Skeletal muscle tissue (tissue), 4 donors: ENCODE results near the gene TXNDC12. TPM values are rescaled to one million over a fixed set of nuclear protein-coding genes. Genes with fewer than 3 reads are reported as not detected.
"Not testable (repeated sequence)": the region's sequence is repeated elsewhere in the genome, so short reads cannot be mapped to it uniquely, and the experiment has no call there.

Experiments used
- H3K27ac ChIP-seq: one replicate; pipeline ENCODE4 v1.7.0; 2013; ENCODE audit warnings: mild to moderate bottlenecking, low read depth, low read length, inconsistent platforms
- H3K27me3 ChIP-seq, 3 donors: one replicate each; pipeline ENCODE4 v1.7.0; 2013; ENCODE audit warnings: low read length in 3 of 3; ENCODE audit not compliant: control insufficient read depth in 3 of 3, insufficient read depth in 3 of 3
- H3K36me3 ChIP-seq, 3 donors: one replicate each; pipeline ENCODE4 v1.7.0; 2013; ENCODE audit warnings: low read length in 3 of 3; ENCODE audit not compliant: control insufficient read depth in 3 of 3, insufficient read depth in 3 of 3
- H3K4me1 ChIP-seq, 3 donors: one replicate each; pipeline ENCODE4 v1.7.0; 2013; ENCODE audit warnings: low read length in 3 of 3, mild to moderate bottlenecking in 3 of 3; ENCODE audit not compliant: control insufficient read depth in 3 of 3, insufficient read depth in 3 of 3
- H3K4me3 ChIP-seq, 3 donors: one replicate each; pipeline ENCODE4 v1.7.0; 2013; ENCODE audit warnings: low read length in 3 of 3
- H3K9ac ChIP-seq, 3 donors: one replicate each; pipeline ENCODE4 v1.7.0; 2013; ENCODE audit warnings: low read length in 3 of 3, mild to moderate bottlenecking in 3 of 3, moderate library complexity in 2 of 3, low read depth in 1 of 3
- H3K9me3 ChIP-seq, 3 donors: one replicate each; pipeline ENCODE4 v1.7.0; 2013; ENCODE audit warnings: low read length in 3 of 3; ENCODE audit not compliant: control insufficient read depth in 3 of 3
- total RNA-seq: library from RNA; depleted of rRNA; stranded (reverse); fragments of >200 nt; gene quantifications from one replicate; pipeline ENCODE4 v1.2.3, GENCODE V29; 2014
- donor health status: Osteomylitis.

Gene TXNDC12
- total RNA-seq, 1 donor from 2014 or later: 6.8 TPM

GRCh38 chr1:52006081-52006553 lies 48.9 kb downstream of the TXNDC12 start:
- H3K36me3 ChIP-seq, H3K27ac ChIP-seq, H3K4me1 ChIP-seq, H3K9ac ChIP-seq, H3K9me3 ChIP-seq, H3K4me3 ChIP-seq: not testable (repeated sequence)
- H3K27me3 ChIP-seq: peaks cover 7 to 17% (median 11%) of the 10 kb centered on the region in 3 donors

DNA sequence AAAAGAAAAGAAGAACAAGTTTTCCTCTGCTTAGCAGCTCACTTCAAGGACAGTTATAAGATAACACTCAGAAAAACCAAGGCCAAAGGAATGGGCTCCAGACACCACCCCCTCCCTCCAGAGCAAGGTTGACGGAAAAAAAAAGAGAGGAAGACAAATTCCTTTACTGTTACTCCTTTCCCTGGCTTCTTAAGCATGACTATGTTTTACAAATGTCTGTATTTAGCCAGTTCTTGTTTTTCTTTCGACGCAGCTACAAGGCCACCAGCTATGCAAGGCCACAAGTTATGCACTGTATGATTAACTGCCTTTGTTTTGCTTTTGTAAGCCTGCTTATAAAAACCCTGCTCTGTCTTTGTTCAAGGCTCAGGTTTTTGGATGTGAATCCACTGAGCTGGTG lies 49.4 kb downstream of the TXNDC12 start:
- H3K27me3 ChIP-seq: peaks cover 7 to 17% (median 11%) of the 10 kb centered on the region in 3 donors
- H3K36me3 ChIP-seq, H3K9ac ChIP-seq, H3K9me3 ChIP-seq, H3K27ac ChIP-seq, H3K4me1 ChIP-seq, H3K4me3 ChIP-seq: not testable (repeated sequence)

DNA sequence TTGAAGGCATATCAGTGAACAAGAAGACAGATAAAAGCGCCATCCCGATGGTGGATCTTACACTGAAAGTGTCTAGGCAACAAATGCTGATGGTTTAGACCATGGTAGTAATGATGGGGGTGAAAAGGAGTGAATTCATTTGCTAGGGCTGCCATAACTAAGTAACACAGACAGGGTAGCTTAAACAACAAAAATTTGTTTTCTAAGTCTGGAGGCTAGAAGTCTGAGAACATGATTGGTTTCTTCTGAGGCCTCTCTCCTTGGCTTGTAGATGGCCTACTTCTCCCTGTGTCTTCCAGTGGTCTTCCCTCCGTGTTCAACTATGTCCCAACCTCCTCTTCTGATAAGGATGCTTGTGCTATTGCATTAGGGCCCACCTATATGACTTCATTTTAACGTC lies 51.1 kb downstream of the TXNDC12 start:
- Histone ChIP-seq H3K4me1 (no peaks in the 10 kb centered on the region), H3K27me3 (peaks cover 7 to 17% (median 11%) of the 10 kb centered on the region in 3 donors), H3K9me3 (no peaks in the 10 kb centered on the region), H3K36me3 (no peaks in the 10 kb centered on the region), H3K4me3 (no peak overlapping the region), H3K9ac (no peak overlapping the region), H3K27ac (no peak overlapping the region)

DNA sequence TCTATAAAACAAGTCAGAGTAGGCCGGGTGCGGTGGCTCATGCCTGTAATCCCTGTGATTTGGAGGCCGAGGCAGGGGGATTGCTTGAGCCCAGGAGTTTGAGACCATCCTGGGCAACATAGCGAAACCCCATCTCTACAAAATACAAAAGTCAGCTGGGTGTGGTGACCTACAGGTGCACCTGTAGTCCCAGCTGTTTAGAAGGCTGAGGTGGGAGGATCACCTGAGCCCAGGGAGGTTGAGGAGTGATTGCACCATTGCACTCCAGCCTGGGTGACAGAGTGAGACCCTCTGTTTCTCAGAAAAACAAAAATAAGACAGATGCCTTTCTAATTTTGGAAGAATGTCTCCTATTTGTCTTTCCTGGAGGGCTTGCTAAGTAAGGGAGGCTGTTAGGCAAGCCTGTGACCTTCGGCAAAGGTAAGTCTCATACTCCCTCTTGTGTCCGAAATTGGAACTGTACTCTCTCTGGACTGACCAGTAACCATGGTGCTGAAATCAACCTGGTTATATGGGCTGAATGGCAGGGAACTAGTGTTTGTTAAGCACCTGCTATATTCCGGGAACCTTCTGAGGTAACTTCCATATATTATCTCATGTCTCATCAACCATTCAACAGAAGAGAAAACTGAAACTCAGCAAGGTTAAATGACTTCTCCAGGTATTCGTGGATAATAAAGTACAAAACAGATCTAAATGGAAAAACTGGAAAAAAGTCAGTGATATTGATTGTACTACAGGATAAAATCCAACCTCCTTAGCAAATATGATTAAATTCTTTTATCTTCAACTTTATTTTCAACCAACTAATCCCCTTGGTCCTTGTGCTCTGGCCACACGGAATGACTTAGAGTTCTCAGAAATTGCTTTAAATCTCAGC lies 52.7 kb downstream of the TXNDC12 start:
- Histone ChIP-seq H3K4me3 (no peak overlapping the region), H3K27ac (no peak overlapping the region), H3K9ac (no peak overlapping the region), H3K9me3 (no peaks in the 10 kb centered on the region), H3K4me1 (no peaks in the 10 kb centered on the region), H3K27me3 (peaks cover 7 to 17% (median 11%) of the 10 kb centered on the region in 3 donors), H3K36me3 (no peaks in the 10 kb centered on the region)

DNA sequence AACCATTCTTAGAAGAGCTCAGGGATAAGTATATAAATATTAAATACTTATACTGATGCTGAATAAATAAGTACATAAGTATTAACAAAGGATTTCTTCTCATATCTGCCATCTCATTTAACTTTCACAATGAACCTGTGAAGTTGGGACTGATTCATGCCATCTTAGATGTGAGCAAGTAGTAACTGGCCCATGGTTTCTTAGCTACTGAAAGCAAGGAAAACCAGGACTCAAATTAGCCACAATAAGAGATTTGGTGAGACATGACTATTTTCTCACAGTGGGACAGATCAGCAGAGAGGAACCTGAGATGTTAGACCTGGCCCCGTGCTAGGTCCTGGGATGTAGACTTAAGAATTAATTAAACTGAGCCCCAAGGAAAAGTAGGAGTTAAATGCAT lies 56.3 kb downstream of the TXNDC12 start:
- Histone ChIP-seq H3K9ac (no peak overlapping the region), H3K4me3 (no peak overlapping the region), H3K36me3 (no peaks in the 10 kb centered on the region), H3K27me3 (peaks cover 3 to 6% (median 6%) of the 10 kb centered on the region in 3 donors), H3K27ac (no peak overlapping the region), H3K9me3 (no peaks in the 10 kb centered on the region), H3K4me1 (no peaks in the 10 kb centered on the region)

- H3K27me3 ChIP-seq: peaks cover 6 to 10% (median 8%) of the 10 kb centered on the region in 3 donors
Observed at GRCh38 chr1:51997974-51998382, 57.0 kb downstream of the TXNDC12 start.

GRCh38 chr1:51990478-51990965 lies 64.5 kb downstream of the TXNDC12 start, which contains the start of gene RAB3B:
Gene RAB3B, minus strand, starts transcription at chr1:51990700. Its CDS starts 13,583 bp downstream, at chr1:51977117.
- Histone ChIP-seq H3K9me3 (no peaks in the 10 kb centered on the region), H3K9ac (no peak within 1 kb of the TSS), H3K27me3 (peaks cover 31 to 42% (median 40%) of the 10 kb centered on the region in 3 donors), H3K4me3 (peak within 1 kb of the TSS in 2 of 3 donors; percentile 13 to 31), H3K4me1 (no peaks in the 10 kb centered on the region), H3K27ac (no peak within 1 kb of the TSS), H3K36me3 (no peaks in the 10 kb centered on the region)

More at GRCh38 chr1:51997974-51998382, 57.0 kb downstream of the TXNDC12 start:
- Histone ChIP-seq H3K4me3 (no peak overlapping the region), H3K36me3 (no peaks in the 10 kb centered on the region), H3K9me3 (no peaks in the 10 kb centered on the region), H3K9ac (no peak overlapping the region), H3K4me1 (no peaks in the 10 kb centered on the region), H3K27ac (no peak overlapping the region)

DNA sequence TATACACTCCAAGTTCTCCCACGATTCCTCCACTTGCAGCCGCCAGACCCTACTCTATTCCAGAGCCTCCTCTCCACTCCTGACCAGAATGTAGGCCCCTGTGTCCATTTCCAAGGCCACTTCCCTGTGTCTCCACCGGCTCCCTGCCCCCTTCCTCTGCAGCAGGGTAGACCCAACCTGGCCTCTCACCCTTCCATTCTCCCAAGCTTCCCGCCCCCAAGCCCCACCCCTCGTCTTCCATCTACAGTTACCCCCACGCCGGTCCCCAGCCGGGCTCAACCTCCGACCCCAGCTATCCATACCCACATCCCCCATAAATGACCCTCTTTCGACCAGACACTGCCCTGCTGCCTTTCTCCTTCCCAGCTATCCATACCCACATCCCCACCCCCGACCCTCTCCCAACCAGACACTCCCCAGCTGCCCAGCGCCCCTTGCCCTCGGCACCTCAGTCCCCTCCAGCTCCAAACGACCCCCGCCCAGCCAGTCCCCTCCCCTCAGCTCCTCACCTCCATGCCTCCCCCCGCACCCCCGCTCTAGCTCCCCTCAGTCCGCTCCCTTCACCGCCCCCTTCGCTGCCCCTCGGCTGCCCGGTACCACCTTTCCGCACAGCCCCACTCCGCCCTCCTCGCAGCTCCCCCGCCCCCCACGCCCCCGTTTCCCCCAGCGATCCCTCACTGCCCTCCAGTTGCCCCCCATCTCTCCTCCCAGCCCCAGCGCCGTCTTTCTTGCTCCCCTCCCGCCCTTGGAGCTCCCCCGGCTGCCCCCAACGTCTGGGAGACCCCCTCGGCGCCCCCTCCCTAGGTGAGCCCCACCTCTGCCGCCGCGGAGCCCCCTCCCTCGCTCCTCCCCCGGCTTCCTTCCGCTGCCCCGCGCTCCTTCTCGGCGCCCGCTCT lies 65.2 kb downstream of the TXNDC12 start:
- Histone ChIP-seq H3K4me3 (peak overlapping the region in 1 of 3 donors; percentile 31), H3K9ac (no peak overlapping the region), H3K27ac (no peak overlapping the region), H3K4me1 (no peaks in the 10 kb centered on the region), H3K27me3 (peaks cover 31 to 41% (median 40%) of the 10 kb centered on the region in 3 donors), H3K36me3 (no peaks in the 10 kb centered on the region), H3K9me3 (no peaks in the 10 kb centered on the region)

- Histone ChIP-seq H3K9ac (no peak overlapping the region), H3K27ac (no peak overlapping the region), H3K4me3 (no peak overlapping the region), H3K4me1 (no peaks in the 10 kb centered on the region), H3K27me3 (peaks cover 28 to 41% (median 38%) of the 10 kb centered on the region in 3 donors), H3K36me3 (no peaks in the 10 kb centered on the region), H3K9me3 (no peaks in the 10 kb centered on the region)
Observed at GRCh38 chr1:51988254-51988653, 66.7 kb downstream of the TXNDC12 start.
